GM18519 (cell line): Measurements from ENCODE around the gene KCNQ1OT1.

Experiments
- ATAC-seq: cut with Tn5 transposase; IDR thresholded peaks from one replicate; pipeline ENCODE4 v1.9.1; 2021; ENCODE audit warnings: mild to moderate bottlenecking, moderate library complexity; ENCODE audit not compliant: unreplicated experiment, low FRiP score

KCNQ1OT1 gene

GRCh38 chr11:2563213-2564007 lies 136.4 kb downstream of the KCNQ1OT1 start:
- no peak for ATAC-seq

DNA sequence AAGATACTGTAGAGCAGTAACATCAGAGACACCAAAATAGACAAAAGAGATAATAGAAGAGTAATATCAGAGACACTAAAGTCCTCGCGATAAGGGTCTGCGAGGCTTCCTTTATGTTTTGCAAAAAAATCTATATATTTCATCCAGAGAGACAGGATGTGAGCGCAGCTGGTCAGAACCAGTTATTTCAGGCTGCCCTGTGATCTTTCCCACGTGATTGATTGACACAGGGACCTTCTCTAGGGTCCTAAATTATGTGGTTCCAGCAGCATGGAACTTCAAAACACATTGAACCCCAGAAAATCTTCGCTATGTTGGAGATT lies 136.9 kb downstream of the KCNQ1OT1 start:
- no peak for ATAC-seq

- no peak for ATAC-seq
These were observed 137.9 kb downstream of the KCNQ1OT1 start for GRCh38 chr11:2561696-2562581.

GRCh38 chr11:2559527-2560311 lies 140.1 kb downstream of the KCNQ1OT1 start:
- ATAC-seq = no peak

GRCh38 chr11:2558861-2559526 lies 140.8 kb downstream of the KCNQ1OT1 start:
- ATAC-seq = no peak

- ATAC-seq = no peak
These were observed 141.4 kb downstream of the KCNQ1OT1 start for GRCh38 chr11:2558397-2558796.
